ENCODE data around the gene AKR1D1.
"Not testable (repeated sequence)": the region's sequence is repeated elsewhere in the genome, so short reads cannot be mapped to it uniquely, and the experiment has no call there.

The AKR1D1 gene

GRCh38 chr7:138074540-138074939 is 1.7 kb upstream of the AKR1D1 start:
- DNase-seq (ENCODE audit: low read depth) = no peak

- no peak for DNase-seq (ENCODE audit: low read depth)
Measured at GRCh38 chr7:138075350-138075749, 909 bp upstream of the AKR1D1 start.

- not testable (repeated sequence) for DNase-seq (ENCODE audit: low read depth)
Measured at GRCh38 chr7:138075786-138076185, 473 bp upstream of the AKR1D1 start.

- DNase-seq (ENCODE audit: low read depth) = no peak
Measured at GRCh38 chr7:138077809-138078208, 1.6 kb downstream of the AKR1D1 start.

- DNase-seq (ENCODE audit: low read depth) = no peak
Measured at GRCh38 chr7:138079137-138079536, 2.9 kb downstream of the AKR1D1 start.

GRCh38 chr7:138081868-138082267 is 5.6 kb downstream of the AKR1D1 start:
- no peak for DNase-seq (ENCODE audit: low read depth)

GRCh38 chr7:138083859-138084258 is 7.6 kb downstream of the AKR1D1 start:
- no peak for DNase-seq (ENCODE audit: low read depth)

GRCh38 chr7:138086563-138087270 is 10.5 kb downstream of the AKR1D1 start:
- DNase-seq (ENCODE audit: low read depth) = no peak

- DNase-seq (ENCODE audit: low read depth) = no peak
Measured at GRCh38 chr7:138089080-138089901, 13.0 kb downstream of the AKR1D1 start.

- no peak for DNase-seq (ENCODE audit: low read depth)
Measured at GRCh38 chr7:138091032-138091431, 14.8 kb downstream of the AKR1D1 start.

- not testable (repeated sequence) for DNase-seq (ENCODE audit: low read depth)
Measured at GRCh38 chr7:138091840-138092239, 15.6 kb downstream of the AKR1D1 start.

GRCh38 chr7:138092486-138093028 is 16.3 kb downstream of the AKR1D1 start:
- no peak for DNase-seq (ENCODE audit: low read depth)

GRCh38 chr7:138095972-138096935 is 20.0 kb downstream of the AKR1D1 start:
- no peak for DNase-seq (ENCODE audit: low read depth)

- DNase-seq (ENCODE audit: low read depth) = no peak
Measured at GRCh38 chr7:138097064-138097741, 20.9 kb downstream of the AKR1D1 start.

- DNase-seq (ENCODE audit: low read depth) = no peak
Measured at GRCh38 chr7:138099813-138100212, 23.6 kb downstream of the AKR1D1 start.

GRCh38 chr7:138105221-138105620 is 29.0 kb downstream of the AKR1D1 start:
- DNase-seq (ENCODE audit: low read depth) = no peak

- DNase-seq (ENCODE audit: low read depth) = no peak
Measured at GRCh38 chr7:138115047-138115446, 38.8 kb downstream of the AKR1D1 start.

- no peak for DNase-seq (ENCODE audit: low read depth)
Measured at GRCh38 chr7:138116141-138116540, 39.9 kb downstream of the AKR1D1 start.

GRCh38 chr7:138116892-138117291 is 40.6 kb downstream of the AKR1D1 start:
- no peak for DNase-seq (ENCODE audit: low read depth)

GRCh38 chr7:138120140-138120827 is 44.0 kb downstream of the AKR1D1 start:
- DNase-seq (ENCODE audit: low read depth) = no peak

GRCh38 chr7:138122162-138122561 is 45.9 kb downstream of the AKR1D1 start:
- no peak for DNase-seq (ENCODE audit: low read depth)

All from fibroblast of gingiva (primary cell).